Measurements from ENCODE around the gene CDC7.
"Not testable (repeated sequence)": the region's sequence is repeated elsewhere in the genome, so short reads cannot be mapped to it uniquely, and the experiment has no call there.

Gene CDC7

DNA sequence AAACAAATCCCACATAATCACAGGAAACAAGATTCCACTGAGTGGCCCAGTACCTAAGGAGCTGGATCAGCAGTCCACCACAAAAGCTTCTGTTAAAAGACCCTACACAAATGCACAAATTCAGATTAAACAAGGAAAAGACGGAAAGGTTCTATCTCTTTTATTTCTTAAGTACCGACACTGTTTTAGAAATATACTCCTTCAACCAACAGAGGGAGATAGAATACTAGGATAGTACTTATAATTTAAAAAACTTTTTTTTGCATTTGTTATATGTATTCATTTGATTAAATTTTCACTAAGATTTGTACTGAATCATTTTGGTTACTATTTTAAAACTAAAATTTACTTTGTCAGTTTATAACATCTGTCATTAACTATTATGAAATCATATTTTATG is 12.5 kb downstream of the CDC7 start:
- DNase-seq, result no peak

DNA sequence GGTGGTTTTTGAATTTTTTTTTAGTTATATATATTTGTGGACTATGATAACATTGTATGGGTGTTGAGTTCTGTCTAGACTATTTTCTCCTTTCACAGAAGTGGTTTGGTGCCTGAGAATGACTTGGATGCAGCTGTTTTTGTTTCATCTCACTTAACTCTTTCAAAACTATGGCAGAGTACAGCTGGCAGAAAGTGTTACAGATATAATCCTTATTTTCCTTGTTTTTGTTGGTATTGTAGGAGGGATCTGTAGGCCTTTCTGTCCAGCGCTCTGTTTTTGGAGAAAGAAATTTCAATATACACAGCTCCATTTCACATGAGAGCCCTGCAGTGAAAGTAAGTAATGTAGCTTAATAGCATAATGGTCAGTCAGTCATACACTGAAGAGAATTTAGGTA is 13.1 kb downstream of the CDC7 start:
- no peak for DNase-seq

GRCh38 chr1:91515994-91516393 is 15.3 kb downstream of the CDC7 start:
- no peak for DNase-seq

DNA sequence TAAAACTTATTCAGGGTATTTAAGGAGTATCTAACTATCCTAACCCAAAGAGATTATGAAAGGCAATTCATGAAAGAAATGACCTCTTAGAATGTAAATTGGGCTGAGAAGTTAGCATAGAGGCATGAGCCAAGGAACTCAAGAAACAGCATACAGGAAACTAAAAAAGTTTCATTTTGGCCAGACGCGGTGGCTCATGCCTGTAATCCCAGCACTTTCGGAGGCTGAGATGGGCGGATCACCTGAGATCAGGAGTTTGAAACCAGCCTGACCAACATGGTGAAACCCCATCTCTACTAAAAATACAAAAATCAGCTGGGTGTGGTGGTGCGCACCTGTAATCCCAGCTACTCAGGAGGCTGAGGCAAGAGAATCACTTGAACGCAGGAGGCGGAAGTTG is 16.0 kb downstream of the CDC7 start:
- not testable (repeated sequence) for DNase-seq

DNA sequence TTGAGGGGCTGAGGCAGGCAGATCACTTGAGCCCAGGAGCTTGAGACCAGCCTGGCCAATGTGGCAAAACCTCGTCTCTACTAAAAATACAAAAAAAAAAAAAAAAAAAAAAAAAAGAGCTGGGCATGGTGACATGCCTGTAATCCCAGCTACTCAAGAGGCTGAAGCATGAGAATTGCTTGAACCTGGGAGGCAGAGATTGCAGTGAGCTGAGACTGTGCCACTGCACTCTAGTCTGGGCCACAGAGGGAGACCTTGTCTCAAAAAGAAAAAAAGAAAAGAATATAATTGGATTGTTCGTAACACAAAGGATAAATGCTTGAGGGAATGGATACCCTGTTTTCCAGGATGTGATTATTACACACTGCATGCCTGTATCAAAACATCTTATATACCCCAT is 18.5 kb downstream of the CDC7 start:
- DNase-seq, result not testable (repeated sequence)

GRCh38 chr1:91520942-91521507 is 20.4 kb downstream of the CDC7 start:
- DNase-seq, result no peak

DNA sequence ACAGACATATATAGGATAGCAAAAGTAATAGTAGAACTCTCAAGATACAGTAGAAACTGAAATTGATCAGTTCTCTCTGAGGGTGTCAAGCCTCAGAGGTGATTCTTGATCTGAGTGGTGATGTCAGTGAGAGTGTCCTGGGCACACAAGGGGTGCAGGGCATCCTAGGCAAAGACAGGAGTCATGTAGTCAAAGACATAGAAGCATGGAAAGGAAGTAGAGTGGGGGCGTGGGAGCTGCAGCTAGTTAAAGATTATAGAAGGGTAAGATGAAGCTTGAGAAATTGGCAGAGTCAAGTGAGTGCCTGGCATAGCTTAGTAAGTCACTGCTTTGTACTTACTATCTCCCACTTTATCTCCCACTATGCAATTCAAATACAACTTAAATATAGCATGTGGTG is 22.8 kb downstream of the CDC7 start:
- no peak for DNase-seq

- no peak for DNase-seq
Measured at GRCh38 chr1:91526496-91526895, 25.8 kb downstream of the CDC7 start.

- DNase-seq, result no peak
Measured at GRCh38 chr1:91527266-91527765, 26.7 kb downstream of the CDC7 start.

DNA sequence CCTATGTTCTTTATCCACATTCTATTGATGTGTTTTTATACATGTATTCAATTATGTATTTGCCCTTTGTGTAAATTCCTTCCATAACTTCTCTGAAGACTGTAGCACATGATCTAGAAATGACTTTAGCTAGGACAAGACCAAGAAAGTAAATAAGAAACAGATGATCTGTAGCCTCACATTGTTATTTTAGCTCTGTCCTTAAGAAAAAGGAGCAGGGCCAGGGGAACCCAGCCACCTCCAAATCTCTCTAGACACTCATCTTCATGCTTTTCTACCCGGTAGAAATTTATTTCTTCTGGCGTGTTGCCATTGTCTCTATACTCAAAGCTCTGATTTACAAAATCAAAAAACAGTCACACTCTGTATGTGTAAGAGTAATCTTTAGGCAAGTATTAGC is 27.1 kb downstream of the CDC7 start:
- DNase-seq, result no peak

DNA sequence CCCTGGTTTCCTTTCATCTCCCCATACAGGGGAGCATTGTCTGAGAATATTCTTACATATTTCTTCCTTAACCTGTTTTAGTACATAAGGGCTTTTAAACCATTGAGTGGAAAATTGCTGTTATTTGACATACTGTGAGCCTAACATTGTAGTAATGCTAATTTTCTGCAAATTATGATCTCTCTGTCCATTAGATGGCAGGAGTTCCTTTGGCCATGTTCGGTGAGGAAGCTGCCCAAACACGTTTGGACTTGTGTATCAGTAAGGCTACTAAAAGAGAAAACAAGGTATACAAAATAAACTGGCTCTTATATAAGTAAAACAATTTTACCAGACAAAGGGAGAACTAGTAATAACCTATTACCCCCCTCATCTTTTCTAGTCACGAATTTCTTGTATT is 29.2 kb downstream of the CDC7 start:
- DNase-seq, result no peak

DNA sequence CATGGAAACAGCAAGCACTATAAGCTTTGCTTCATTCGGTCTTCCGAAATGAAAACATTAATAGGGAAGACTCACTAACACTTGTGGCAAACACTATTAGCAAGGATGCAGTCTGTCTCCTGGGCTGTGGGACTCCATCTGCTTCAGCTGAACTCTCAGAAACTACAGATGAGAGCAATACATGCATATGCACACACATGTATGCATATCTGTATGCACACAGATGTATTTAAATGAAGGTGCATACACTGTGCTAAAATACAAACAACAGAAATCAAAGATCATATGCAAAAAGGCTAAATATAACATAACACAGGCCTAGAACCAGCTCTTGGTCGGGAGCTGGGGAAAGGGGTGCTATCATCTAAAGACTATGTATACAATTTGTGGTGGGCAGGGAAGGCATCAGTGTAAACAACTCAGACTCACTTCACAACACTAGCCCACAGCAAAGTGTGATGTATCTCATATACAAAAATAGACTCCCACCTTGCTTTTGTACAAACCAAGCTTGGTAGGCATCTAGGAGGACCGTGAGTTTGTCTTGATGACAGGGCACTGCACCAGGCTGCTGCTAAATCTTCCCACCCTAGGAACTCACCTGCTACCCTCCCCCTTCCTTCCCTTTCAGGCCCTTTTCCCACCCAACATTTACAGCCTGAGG is 32.8 kb downstream of the CDC7 start:
- no peak for DNase-seq

DNA sequence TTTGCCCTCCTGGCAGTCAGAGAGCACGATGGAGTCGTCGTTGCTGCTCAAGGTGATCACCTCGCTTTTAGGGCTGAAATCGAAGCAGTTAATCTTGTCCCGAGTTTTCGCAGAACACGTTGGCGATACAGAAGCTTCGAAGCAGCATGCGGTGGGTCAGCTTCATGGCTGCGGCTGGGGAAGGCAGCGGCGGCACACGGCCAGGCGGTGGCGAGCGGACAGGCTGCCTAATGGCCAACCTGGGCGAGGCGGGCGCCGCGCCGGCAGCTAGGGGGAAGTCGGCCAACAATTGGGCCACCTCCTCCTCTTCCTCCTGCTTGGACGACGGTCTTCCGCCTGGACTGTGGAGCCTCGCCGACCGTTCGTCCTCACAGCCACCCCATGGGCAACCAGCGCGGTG is 34.8 kb downstream of the CDC7 start:
- no peak for DNase-seq

DNA sequence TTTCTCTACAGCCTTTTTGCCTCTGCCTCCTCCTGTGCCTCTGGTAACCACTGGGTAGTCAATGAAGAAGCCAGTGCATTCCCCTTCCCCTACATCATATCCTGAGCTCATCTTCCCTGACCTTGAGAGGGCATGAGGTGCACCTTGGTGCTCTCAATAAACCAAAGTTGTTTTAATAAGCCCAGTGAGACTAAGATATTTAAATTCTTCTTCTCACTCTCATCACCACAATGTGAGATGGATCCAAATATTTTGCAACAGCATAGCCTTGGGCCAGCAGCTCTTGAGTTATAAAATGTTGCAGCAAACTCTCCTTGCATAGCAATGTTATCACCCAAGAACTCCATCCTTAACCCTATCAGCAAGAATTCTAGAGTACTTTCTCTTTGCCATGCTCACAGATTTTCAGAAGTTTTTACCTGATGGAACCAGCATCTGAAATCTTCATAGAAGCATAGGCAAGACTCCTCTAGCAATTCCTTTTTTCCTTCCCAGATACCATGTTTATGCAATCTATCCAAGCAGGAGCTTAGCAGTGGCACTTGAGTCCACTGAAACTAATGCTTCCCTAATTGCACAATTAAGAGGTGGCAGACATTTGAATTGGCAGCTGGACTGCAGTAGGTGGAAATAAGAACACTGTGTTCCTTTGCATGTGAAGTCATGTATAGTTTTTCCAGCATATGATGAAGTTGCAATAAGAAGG is 36.8 kb downstream of the CDC7 start:
- no peak for DNase-seq

DNA sequence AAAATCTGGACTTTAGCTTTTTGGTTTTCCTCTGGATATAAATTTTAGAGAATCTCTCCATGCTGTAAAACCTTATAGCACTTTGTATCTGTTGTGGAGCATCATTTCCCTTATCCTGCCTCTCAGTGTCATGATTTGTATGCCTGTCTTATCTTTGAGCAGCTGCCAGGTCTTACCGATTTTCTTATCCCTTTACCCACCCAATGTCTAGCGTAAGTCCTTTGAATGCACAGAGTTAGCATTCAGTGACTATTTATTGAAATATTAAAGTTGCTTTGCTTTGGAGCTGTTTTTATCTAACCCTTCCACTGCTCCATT is 37.3 kb downstream of the CDC7 start:
- DNase-seq, result no peak

GRCh38 chr1:91540910-91541309 is 40.3 kb downstream of the CDC7 start:
- DNase-seq, result no peak

- DNase-seq, result no peak
Measured at GRCh38 chr1:91541918-91542533, 41.4 kb downstream of the CDC7 start.

DNA sequence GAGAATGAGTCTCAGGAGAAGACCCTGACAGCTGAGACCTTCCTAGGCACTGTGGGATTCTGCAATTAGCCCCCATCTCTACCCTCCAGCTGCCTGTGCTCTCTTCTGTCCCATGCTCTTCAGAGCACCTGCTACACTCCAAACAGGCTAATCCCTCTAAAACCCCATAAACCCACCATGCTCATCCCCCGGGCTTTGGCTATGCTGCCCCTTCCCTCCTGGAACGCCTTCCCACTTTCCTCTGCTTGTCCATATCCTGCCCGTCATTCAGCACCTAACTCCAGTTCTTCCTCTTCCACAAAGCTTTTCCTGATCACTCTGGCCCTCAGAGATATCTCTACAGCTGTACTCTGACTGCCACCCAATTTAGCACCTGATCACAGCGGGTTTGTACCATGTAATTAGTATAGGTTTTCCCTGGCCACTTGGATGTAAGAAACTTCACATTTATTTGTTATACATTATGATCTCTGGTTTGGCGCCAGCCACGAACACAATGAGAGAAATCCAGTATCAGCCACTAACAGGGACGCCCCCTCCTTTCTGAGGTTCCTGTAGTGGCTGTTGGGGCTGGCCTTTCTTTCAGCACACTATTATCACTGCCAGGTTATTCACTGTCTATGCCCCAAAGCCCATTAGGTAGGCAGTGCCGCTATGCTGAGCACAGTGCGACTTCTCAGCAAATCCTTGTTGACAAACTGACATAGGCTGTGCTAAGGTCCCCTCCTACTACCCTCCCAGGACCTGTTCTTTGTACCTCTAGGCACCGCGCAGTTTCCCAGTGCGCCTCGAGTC is 45.1 kb downstream of the CDC7 start:
- DNase-seq, result no peak

GRCh38 chr1:91546301-91546581 is 45.6 kb downstream of the CDC7 start:
- no peak for DNase-seq

DNA sequence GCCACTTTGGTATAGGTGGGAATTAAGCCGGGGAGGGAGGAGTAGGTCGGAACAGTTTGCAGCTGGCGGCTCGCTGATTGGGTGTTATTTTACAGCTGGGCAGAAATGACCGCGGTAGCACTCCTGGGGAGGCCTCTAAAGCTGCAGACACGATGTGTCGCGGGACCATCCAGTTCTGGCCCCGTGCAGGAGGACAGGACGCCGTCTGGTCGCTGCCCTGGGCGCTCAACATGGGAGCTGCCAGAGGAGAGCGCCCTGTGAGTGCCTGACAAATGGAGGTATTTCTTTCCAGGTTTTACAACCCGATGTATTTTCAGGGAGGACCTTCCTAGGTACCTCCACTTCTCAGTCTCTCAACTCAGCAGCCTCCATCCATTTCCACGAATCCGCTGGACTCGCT is 46.2 kb downstream of the CDC7 start:
- no peak for DNase-seq

DNA sequence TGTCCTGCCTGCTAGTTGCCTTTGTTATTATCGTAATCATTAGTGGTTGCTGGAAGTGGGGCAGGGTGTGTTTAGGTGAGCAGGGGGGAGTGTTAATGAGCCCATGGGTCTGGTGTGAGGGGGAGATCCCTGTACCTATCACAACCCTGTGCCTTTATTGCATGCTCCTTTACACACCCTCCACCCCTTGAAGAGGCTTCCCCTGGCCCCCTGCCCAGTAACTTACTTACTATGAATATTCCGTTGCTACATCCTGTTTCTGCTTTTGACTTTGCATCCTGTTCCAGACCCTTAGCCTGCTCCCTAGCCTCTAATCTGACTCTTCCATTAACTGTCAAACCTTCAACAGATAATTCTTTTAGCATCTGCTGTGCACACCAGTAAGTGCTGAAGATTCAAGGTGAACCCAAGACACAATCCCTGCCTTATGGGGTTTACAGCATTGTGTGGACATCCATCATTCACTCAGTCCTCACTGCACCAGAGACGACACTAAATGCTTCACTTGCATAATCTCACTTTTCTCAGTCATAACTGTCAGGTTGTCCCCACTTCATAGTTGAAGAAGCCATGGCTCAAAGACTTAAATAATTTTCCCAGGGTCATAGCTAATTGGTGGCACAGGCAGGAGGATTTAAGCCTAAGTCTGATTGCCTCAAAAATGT is 47.9 kb downstream of the CDC7 start:
- no peak for DNase-seq

DNA sequence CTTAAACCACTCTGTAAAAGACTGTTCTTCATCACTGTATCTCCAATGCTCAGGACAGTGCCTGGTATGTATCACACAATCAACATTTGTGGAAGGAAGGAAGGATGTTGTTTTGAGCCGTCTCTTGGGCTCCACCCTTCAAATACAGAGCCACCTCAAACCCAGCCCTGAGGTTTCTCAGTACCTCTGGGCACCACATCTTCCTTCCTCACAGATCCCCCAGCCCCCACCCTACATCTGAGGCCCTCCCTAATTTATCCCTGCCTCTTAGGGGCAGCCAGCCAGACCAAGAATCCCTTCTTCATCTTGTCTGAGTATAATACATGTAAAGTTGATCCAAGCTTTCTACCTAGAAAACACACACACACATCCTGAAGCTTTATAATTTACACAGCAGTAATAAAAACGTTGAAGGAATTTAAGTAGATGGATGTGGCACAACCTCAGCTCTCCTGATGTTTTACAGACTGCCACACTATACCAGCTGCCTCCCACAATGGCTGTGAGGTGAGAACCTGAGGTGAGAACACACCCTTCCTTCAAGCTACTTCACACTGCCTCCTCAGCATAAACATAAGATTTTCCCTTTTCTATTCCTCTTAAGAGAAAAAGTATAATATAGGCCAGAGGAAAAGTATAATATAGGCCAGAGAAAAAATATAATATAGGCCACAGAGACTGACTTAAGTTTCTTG is 48.5 kb downstream of the CDC7 start:
- no peak for DNase-seq
